NT2/D1 (cell line): ENCODE measurements around the gene NAA35.

Source experiments
- YY1 ChIP-seq: IDR thresholded peaks from 2 replicates; pipeline ENCODE4 v1.6.1; 2011; ENCODE audit not compliant: insufficient read length, insufficient read depth
- ZNF274 ChIP-seq: IDR thresholded peaks from 2 replicates; pipeline ENCODE4 v1.6.1; 2011; ENCODE audit warnings: mild to moderate bottlenecking, low read depth, low read length

- TF ChIP-seq YY1 (no peak), ZNF274 (no peak)
Measured at GRCh38 chr9:85941622-85941940, 635 bp downstream of the NAA35 start.
